ENCODE data around the gene COBLL1.

DNA sequence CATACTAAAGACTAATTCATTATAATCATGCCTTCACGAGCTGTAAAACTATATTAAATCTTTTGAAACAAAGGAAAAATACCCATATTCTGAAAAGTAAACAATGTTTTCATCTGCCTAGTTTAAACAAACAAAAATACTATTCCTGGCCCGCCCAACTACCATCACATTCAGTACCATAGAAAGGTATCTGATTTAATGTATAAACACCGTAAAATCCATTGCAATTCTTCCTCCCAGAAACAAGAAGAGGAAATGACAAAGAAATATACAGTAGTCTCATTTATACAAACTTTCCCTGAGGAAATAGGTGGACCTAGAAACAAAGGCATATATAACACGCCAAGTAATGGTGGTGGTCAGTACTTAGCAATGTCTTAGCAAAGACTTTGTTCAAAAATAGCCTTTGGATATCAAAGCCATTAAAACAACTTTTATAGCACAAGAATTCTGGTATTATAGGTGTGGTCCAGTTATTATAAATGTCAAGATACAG, 71.2 kb downstream of the COBLL1 start:
- TF ChIP-seq, protein P1, sequence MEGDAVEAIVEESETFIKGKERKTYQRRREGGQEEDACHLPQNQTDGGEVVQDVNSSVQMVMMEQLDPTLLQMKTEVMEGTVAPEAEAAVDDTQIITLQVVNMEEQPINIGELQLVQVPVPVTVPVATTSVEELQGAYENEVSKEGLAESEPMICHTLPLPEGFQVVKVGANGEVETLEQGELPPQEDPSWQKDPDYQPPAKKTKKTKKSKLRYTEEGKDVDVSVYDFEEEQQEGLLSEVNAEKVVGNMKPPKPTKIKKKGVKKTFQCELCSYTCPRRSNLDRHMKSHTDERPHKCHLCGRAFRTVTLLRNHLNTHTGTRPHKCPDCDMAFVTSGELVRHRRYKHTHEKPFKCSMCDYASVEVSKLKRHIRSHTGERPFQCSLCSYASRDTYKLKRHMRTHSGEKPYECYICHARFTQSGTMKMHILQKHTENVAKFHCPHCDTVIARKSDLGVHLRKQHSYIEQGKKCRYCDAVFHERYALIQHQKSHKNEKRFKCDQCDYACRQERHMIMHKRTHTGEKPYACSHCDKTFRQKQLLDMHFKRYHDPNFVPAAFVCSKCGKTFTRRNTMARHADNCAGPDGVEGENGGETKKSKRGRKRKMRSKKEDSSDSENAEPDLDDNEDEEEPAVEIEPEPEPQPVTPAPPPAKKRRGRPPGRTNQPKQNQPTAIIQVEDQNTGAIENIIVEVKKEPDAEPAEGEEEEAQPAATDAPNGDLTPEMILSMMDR (IDR thresholded peaks at IDR 0.05), result no peak
- TF ChIP-seq POLR2AphosphoS5 (IDR thresholded peaks at IDR 0.05; ENCODE audit: low read depth, low read length), result no peak

Data from Panc1 (cell line).